Prostate gland (tissue), 2 donors: ENCODE results near the gene NBPF3.

Experiments
- POLR2A ChIP-seq: fragments of 450-650 bp; IDR thresholded peaks from one replicate; pipeline ENCODE4 v1.6.1; 2016; ENCODE audit warnings: antibody characterized with exemption, mild to moderate bottlenecking
- POLR2AphosphoS5 ChIP-seq: sonication (generic); formaldehyde crosslinking; IDR thresholded peaks from one replicate; pipeline ENCODE4 v1.6.1; 2017; ENCODE audit warnings: antibody characterized with exemption
- TF ChIP-seq, protein P1 (sequence below), 4 experiments: fragments of 200-600 bp in 2 of 4; fragments of 450-650 bp in 2 of 4; sonication (generic) in 2 of 4; IDR thresholded peaks; 1 replicate in 3 of 4; 2 replicates in 1 of 4; pipeline ENCODE4 v1.5.1; 2016 to 2019; ENCODE audit warnings: antibody characterized with exemption in 4 of 4, mild to moderate bottlenecking in 2 of 4, moderate library complexity in 2 of 4

DNA sequence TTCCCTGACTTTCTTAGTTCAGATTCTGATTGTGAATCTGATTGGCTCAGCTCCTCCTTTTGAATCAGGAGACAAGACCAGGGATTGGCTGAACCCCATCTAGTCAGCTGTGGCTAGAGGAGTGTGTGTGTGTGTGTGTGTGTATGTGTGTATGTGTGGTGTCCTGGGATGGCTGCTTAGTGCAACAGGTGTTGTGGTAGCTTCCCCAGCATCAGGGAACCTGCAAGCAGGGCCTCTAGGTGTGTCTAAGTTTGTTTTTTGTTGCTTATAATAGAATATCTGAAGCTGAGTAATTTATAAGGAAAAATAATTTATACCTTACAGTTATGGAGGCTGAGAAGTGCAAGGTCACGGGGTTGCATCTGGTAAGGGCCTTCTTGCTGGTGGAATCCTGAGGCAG, 56.1 kb downstream of the NBPF3 start:
- TF ChIP-seq, protein P1, sequence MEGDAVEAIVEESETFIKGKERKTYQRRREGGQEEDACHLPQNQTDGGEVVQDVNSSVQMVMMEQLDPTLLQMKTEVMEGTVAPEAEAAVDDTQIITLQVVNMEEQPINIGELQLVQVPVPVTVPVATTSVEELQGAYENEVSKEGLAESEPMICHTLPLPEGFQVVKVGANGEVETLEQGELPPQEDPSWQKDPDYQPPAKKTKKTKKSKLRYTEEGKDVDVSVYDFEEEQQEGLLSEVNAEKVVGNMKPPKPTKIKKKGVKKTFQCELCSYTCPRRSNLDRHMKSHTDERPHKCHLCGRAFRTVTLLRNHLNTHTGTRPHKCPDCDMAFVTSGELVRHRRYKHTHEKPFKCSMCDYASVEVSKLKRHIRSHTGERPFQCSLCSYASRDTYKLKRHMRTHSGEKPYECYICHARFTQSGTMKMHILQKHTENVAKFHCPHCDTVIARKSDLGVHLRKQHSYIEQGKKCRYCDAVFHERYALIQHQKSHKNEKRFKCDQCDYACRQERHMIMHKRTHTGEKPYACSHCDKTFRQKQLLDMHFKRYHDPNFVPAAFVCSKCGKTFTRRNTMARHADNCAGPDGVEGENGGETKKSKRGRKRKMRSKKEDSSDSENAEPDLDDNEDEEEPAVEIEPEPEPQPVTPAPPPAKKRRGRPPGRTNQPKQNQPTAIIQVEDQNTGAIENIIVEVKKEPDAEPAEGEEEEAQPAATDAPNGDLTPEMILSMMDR (IDR thresholded peaks at IDR 0.05) = no peak
- TF ChIP-seq POLR2AphosphoS5 (no peak), POLR2A (no peak)
